Small intestine (tissue), 7 donors: ENCODE results near the gene SOCS2. TPM values are rescaled to one million over a fixed set of nuclear protein-coding genes. Genes with fewer than 3 reads are reported as not detected.

Experiments
- DNase-seq, 2 donors: peaks; one replicate each; pipeline versions ENCODE4 v3.0.0 to v3.0.0-alpha.2; 2013
- FAIRE-seq: peaks from 2 replicates; lab custom pipeline; 2012; peaks lifted over from hg19 to GRCh38; lab: Jason Lieb, UNC
- H3K27ac ChIP-seq, 3 donors: one replicate each; pipeline ENCODE4 v1.5.1; 2013; ENCODE audit warnings: low read length in 2 of 3, mild to moderate bottlenecking in 2 of 3, control low read depth in 1 of 3, inconsistent platforms in 1 of 3, low read depth in 1 of 3, moderate library complexity in 1 of 3
- H3K27me3 ChIP-seq, 3 donors: one replicate each; pipeline ENCODE4 v1.6.1; 2013; ENCODE audit warnings: low read length in 3 of 3, inconsistent platforms in 1 of 3; ENCODE audit not compliant: control insufficient read depth in 3 of 3, insufficient read depth in 3 of 3
- H3K36me3 ChIP-seq, 3 donors: one replicate each; pipeline ENCODE4 v1.6.1; 2013; ENCODE audit warnings: low read length in 3 of 3, inconsistent platforms in 1 of 3, low read depth in 1 of 3, mild to moderate bottlenecking in 1 of 3, moderate library complexity in 1 of 3; ENCODE audit not compliant: control insufficient read depth in 3 of 3, insufficient read depth in 2 of 3
- H3K4me1 ChIP-seq, 3 donors: one replicate each; pipeline ENCODE4 v1.6.1; 2013; ENCODE audit warnings: low read length in 2 of 3, inconsistent platforms in 1 of 3, low read depth in 1 of 3, mild to moderate bottlenecking in 1 of 3, moderate library complexity in 1 of 3; ENCODE audit not compliant: control insufficient read depth in 3 of 3, insufficient read depth in 2 of 3
- H3K4me3 ChIP-seq, 3 donors: one replicate each; pipeline ENCODE4 v1.5.1; 2013; ENCODE audit warnings: low read length in 3 of 3, control low read depth in 1 of 3, inconsistent platforms in 1 of 3, low read depth in 1 of 3, mild to moderate bottlenecking in 1 of 3, moderate library complexity in 1 of 3
- H3K9me3 ChIP-seq, 2 donors: one replicate each; pipeline ENCODE4 v1.6.1; 2013; ENCODE audit warnings: low read depth in 1 of 2, low read length in 1 of 2; ENCODE audit not compliant: control insufficient read depth in 2 of 2, insufficient read depth in 1 of 2
- WGBS, 3 donors: extraction: QIAGEN DNeasy Blood & Tissue Kit; methylation state at CpG; one replicate each; pipeline ENCODE4 v1.1.7; 2013; 5-methylcytosine and 5-hydroxymethylcytosine counted together
- polyA plus RNA-seq, 4 donors: library from polyadenylated mRNA; stranded (reverse) in 3 of 4; unstranded in 1 of 4; fragments of 200-250 nt in 3 of 4; fragments of 120-200 nt in 1 of 4; gene quantifications; one replicate each; pipeline versions ENCODE4 v1.2.1 to v1.2.3, GENCODE V29; 2013
- donor health status: healthy with polysubstance abuse.
- donor health status: control.
- donor health status: control.
- donor health status: Bipolar disorder and iron deficiency.
- donor health status: healthy.

The SOCS2 gene
- polyA plus RNA-seq, 4 donors = 10.8 to 31.8 (median 13.2) TPM

DNA sequence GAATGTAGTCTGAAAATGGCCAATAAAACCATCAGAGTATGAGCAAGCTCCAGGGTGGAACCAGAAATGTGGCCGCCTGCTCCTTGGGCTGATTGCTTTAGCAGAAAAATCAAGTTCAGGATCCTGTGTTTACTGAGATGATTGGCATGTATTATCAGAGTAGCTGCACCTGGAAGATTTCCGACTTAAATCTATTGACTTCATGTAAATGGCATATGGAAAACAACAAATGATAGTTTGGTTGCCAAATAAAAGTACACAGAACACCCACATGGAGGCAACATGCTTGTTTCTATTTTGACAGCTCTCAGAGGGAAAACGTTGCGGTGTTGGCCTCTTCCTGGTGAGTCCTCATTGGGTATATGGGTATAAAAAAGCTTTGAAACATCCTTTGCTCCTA, 31.3 kb downstream of the SOCS2 start:
- Histone ChIP-seq H3K9me3 (peaks cover 0 to 4% of the 10 kb centered on the region in 2 donors), H3K27ac (no peak overlapping the region), H3K4me3 (no peak overlapping the region), H3K27me3 (no peaks in the 10 kb centered on the region), H3K36me3 (no peaks in the 10 kb centered on the region), H3K4me1 (no peaks in the 10 kb centered on the region)
- 57 to 63% (median 61%) methylated on average over 4 of the region's 4 CpGs for WGBS, 3 donors
- DNase-seq = no peak
- no peak for FAIRE-seq

GRCh38 chr12:93608313-93608712, 35.8 kb downstream of the SOCS2 start:
- H3K36me3 ChIP-seq = no peaks in the 10 kb centered on the region
- DNase-seq = no peak
- H3K9me3 ChIP-seq = no peaks in the 10 kb centered on the region
- no peak overlapping the region for H3K27ac ChIP-seq
- no peaks in the 10 kb centered on the region for H3K4me1 ChIP-seq
- FAIRE-seq = no peak
- 93 to 98% (median 94%) methylated on average over 1 of the region's 1 CpG for WGBS, 3 donors
- peaks cover 0 to 6% (median 0%) of the 10 kb centered on the region in 3 donors for H3K27me3 ChIP-seq
- H3K4me3 ChIP-seq = no peak overlapping the region

- 78 to 96% (median 94%) methylated on average over 4 of the region's 4 CpGs for WGBS, 3 donors
- no peaks in the 10 kb centered on the region for H3K36me3 ChIP-seq
- H3K9me3 ChIP-seq = no peaks in the 10 kb centered on the region
- no peak overlapping the region for H3K27ac ChIP-seq
- FAIRE-seq = peak; percentile 82
- no peak overlapping the region for H3K4me3 ChIP-seq
- DNase-seq = no peak
- H3K4me1 ChIP-seq = no peaks in the 10 kb centered on the region
- H3K27me3 ChIP-seq = peaks cover 0 to 6% (median 0%) of the 10 kb centered on the region in 3 donors
Observed at GRCh38 chr12:93609281-93610192, 37.1 kb downstream of the SOCS2 start.

DNA sequence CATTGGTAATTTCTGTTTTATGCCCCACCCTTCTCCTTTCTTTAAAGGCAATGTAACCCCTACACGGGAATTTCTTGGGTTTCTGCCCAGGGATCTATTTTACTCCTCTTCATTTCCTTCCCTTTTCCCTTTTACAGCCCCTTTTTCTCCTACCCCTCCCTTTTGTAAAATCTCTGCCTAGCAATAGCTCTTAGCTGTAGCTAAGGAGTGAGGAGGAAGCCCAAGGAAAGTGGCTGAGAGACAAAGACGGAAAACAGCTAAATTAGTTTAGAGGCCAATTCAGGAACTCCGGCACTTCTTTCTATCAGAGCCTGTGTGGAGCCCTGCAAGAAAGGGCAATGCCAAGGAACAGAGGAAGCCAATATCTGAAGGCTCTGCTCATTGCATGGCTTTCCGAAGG, 40.3 kb downstream of the SOCS2 start:
- Histone ChIP-seq H3K9me3 (no peaks in the 10 kb centered on the region), H3K4me3 (no peak overlapping the region), H3K27me3 (peaks cover 0 to 9% (median 0%) of the 10 kb centered on the region in 3 donors), H3K27ac (no peak overlapping the region), H3K36me3 (no peaks in the 10 kb centered on the region), H3K4me1 (no peaks in the 10 kb centered on the region)
- no peak for FAIRE-seq
- 54 to 66% (median 59%) methylated on average over 4 of the region's 4 CpGs for WGBS, 3 donors
- DNase-seq = no peak

GRCh38 chr12:93614917-93615596, 42.6 kb downstream of the SOCS2 start:
- no peak for DNase-seq
- Histone ChIP-seq H3K36me3 (no peaks in the 10 kb centered on the region), H3K27ac (no peak overlapping the region), H3K27me3 (peaks cover 0 to 6% (median 0%) of the 10 kb centered on the region in 3 donors), H3K9me3 (peaks cover 0 to 2% of the 10 kb centered on the region in 2 donors), H3K4me1 (no peaks in the 10 kb centered on the region), H3K4me3 (no peak overlapping the region)
- 75 to 93% (median 76%) methylated on average over 2 of the region's 2 CpGs for WGBS, 3 donors
- no peak for FAIRE-seq

GRCh38 chr12:93616584-93617101, 44.2 kb downstream of the SOCS2 start:
- Histone ChIP-seq H3K27me3 (peaks cover 0 to 6% (median 0%) of the 10 kb centered on the region in 3 donors), H3K4me3 (no peak overlapping the region), H3K36me3 (no peaks in the 10 kb centered on the region), H3K9me3 (peaks cover 0 to 2% of the 10 kb centered on the region in 2 donors), H3K4me1 (no peaks in the 10 kb centered on the region), H3K27ac (no peak overlapping the region)
- no peak for FAIRE-seq
- DNase-seq = no peak
- 75 to 84% (median 81%) methylated on average over 8 of the region's 8 CpGs for WGBS, 3 donors

- WGBS, 3 donors = 79 to 88% (median 84%) methylated on average over 8 of the region's 8 CpGs
- Histone ChIP-seq H3K4me1 (no peaks in the 10 kb centered on the region), H3K4me3 (no peak overlapping the region), H3K9me3 (peaks cover 0 to 2% of the 10 kb centered on the region in 2 donors), H3K27me3 (peaks cover 0 to 3% (median 0%) of the 10 kb centered on the region in 3 donors), H3K36me3 (no peaks in the 10 kb centered on the region), H3K27ac (no peak overlapping the region)
- DNase-seq = no peak
- no peak for FAIRE-seq
Observed at GRCh38 chr12:93618891-93619410, 46.5 kb downstream of the SOCS2 start.

DNA sequence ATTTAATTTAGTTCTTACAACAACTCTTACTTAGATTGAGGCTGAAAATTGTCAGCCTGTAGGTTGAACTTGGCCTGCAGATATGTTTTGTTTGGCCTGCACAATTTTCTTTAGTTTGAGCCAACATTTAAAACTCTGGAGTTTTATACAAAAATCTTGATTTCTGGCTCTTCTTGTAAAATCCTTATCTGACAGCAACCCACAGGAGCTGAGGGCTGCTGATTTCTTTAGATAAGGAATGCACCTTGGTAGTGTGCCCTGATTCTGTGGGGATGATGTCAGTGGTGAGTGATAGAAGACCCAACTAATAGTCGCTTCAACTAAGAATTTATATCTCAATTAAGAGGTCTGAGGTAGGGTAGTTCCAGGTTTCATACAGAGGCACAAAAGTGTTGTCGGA, 49.5 kb downstream of the SOCS2 start:
- Histone ChIP-seq H3K9me3 (peaks cover 0 to 2% of the 10 kb centered on the region in 2 donors), H3K36me3 (no peaks in the 10 kb centered on the region), H3K27ac (no peak overlapping the region), H3K4me1 (no peaks in the 10 kb centered on the region), H3K4me3 (no peak overlapping the region), H3K27me3 (peaks cover 0 to 2% (median 0%) of the 10 kb centered on the region in 3 donors)
- FAIRE-seq (no peak), DNase-seq (no peak)
- 92 to 98% (median 92%) methylated on average over 2 of the region's 2 CpGs for WGBS, 3 donors
